ENCODE data around the gene TUBB4B. TPM values are rescaled to one million over a fixed set of nuclear protein-coding genes. Genes with fewer than 3 reads are reported as not detected.

TUBB4B gene
- total RNA-seq, 1 experiment from 2014 or later, result 424 TPM

DNA sequence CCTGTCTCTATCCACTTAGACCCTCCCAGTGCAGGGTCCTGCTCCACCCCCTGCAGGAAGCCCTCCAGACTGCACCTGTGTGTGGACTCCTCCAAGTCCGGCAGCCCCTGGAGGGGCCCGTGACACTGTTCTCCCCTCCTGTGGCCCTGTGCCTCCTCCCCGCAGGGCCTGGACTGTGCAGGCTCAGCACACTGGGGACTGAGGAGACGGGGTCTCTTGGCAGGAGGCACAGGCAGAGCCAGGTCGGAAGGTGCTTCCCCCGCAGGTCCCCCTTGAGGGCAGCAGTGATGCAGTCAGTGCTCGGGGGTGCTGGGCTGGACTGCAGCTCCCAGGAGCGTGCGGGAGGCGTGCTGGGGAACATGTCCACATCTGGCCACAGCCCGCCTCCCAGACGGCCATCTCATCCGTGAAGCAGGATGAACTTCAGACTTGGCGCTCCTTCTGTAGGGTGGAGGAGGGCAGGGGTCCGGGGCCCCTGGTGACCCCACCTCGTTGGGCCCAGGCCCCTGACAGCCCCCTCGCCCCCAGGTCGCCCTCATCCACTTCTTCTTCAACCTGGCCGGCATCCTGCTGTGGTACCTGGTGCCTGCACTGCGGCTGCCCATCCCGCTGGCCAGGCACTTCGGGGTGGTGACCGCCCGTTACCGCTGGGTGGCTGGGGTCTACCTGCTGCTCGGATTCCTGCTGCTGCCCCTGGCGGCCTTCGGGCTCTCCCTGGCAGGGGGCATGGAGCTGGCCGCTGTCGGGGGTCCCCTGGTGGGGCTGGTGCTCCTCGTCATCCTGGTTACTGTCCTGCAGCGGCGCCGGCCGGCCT, 5.5 kb upstream of the TUBB4B start:
- no peak overlapping the region for H2AFZ ChIP-seq (ENCODE audit: low read length)
- intact Hi-C loops (cut with micrococcal nuclease), result no loop called here
- H3K4me1 ChIP-seq (ENCODE audit: insufficient read depth, low read length), result peaks cover 22% of the 10 kb centered on the region
- H3K27me3 ChIP-seq (ENCODE audit: low read length), result no peaks in the 10 kb centered on the region
- H3F3A ChIP-seq (ENCODE audit: low read length, unreplicated experiment), result no peaks in the 10 kb centered on the region
- H3K9me3 ChIP-seq (ENCODE audit: low read length), result no peaks in the 10 kb centered on the region
- H3K79me2 ChIP-seq (ENCODE audit: low read length), result peaks cover 25% of the 10 kb centered on the region
- no TSS peak for BruUV-seq (replicated peaks)
- CTCF ChIA-PET, result interaction anchor here (1.0 kb wide), 2 partner anchors 8 to 18 kb away, joined by 3 to 7 read pairs; partner anchors contain the start of gene RNF224
- no peak overlapping the region for H3K9ac ChIP-seq (ENCODE audit: low read length)
- H3K4me3 ChIP-seq (ENCODE audit: low read length), result no peak overlapping the region
- H3K4me2 ChIP-seq (ENCODE audit: low read length), result no peak overlapping the region
- no peak for DNase-seq
- POLR2A ChIA-PET (ENCODE audit: unreplicated experiment), result no interaction called here
- H3K36me3 ChIP-seq (ENCODE audit: low read depth, low read length), result no peaks in the 10 kb centered on the region
- no peaks in the 10 kb centered on the region for H3K9me2 ChIP-seq (replicated peaks; ENCODE audit: low read length)
- no peak for ATAC-seq
- no peaks in the 10 kb centered on the region for H4K20me1 ChIP-seq (ENCODE audit: low read length)
- H3K27ac ChIP-seq (ENCODE audit: low read length), result no peak overlapping the region
- TF ChIP-seq EZH2 (IDR thresholded peaks at IDR 0.05; ENCODE audit: low read length, unreplicated experiment), result no peak
- TF ChIP-seq CTCF (conservative IDR thresholded peaks at IDR 0.05; ENCODE audit: low read depth, low read length), result no peak
- TF ChIP-seq EZH2phosphoT487 (IDR thresholded peaks at IDR 0.05; ENCODE audit: borderline replicate concordance, low read length), result no peak

- Histone ChIP-seq H3K9me2 (replicated peaks; ENCODE audit: low read length) (no peaks in the 10 kb centered on the region), H3K4me1 (ENCODE audit: insufficient read depth, low read length) (peaks cover 22% of the 10 kb centered on the region), H3K4me2 (ENCODE audit: low read length) (no peak overlapping the region), H3K79me2 (ENCODE audit: low read length) (peaks cover 25% of the 10 kb centered on the region), H4K20me1 (ENCODE audit: low read length) (no peaks in the 10 kb centered on the region), H3K9ac (ENCODE audit: low read length) (no peak overlapping the region), H2AFZ (ENCODE audit: low read length) (no peak overlapping the region), H3K36me3 (ENCODE audit: low read depth, low read length) (no peaks in the 10 kb centered on the region), H3K27ac (ENCODE audit: low read length) (no peak overlapping the region), H3F3A (ENCODE audit: low read length, unreplicated experiment) (no peaks in the 10 kb centered on the region), H3K4me3 (ENCODE audit: low read length) (no peak overlapping the region), H3K9me3 (ENCODE audit: low read length) (no peaks in the 10 kb centered on the region), H3K27me3 (ENCODE audit: low read length) (no peaks in the 10 kb centered on the region)
- ATAC-seq (peak; percentile 20), DNase-seq (peak; percentile 74)
- ChIA-PET POLR2A (ENCODE audit: unreplicated experiment) (no interaction called here), CTCF (interaction anchor here (0.5 to 1.0 kb wide), 5 partner anchors 9 to 166 kb away, joined by 3 to 8 read pairs (median 4); partner anchors contain the start of gene RNF224)
- no TSS peak for BruUV-seq (replicated peaks)
- intact Hi-C loops (cut with micrococcal nuclease), result no loop called here
- TF ChIP-seq CTCF (conservative IDR thresholded peaks at IDR 0.05; ENCODE audit: low read depth, low read length), result peak; percentile 92
- TF ChIP-seq EZH2phosphoT487 (IDR thresholded peaks at IDR 0.05; ENCODE audit: borderline replicate concordance, low read length), result no peak
- no peak for TF ChIP-seq EZH2 (IDR thresholded peaks at IDR 0.05; ENCODE audit: low read length, unreplicated experiment)
These were observed 4.7 kb upstream of the TUBB4B start for GRCh38 chr9:137236238-137236935.

Measured in PC-3 (cell line).